ENCODE measurements around the gene ARHGEF10L.

GRCh38 chr1:17627239-17628052 lies 87.9 kb downstream of the ARHGEF10L start:
- TF ChIP-seq CTCF (IDR thresholded peaks at IDR 0.05; ENCODE audit: insufficient read depth, low read length) (no peak), REST (IDR thresholded peaks at IDR 0.05; ENCODE audit: insufficient replicate concordance, low read depth) (no peak)
